Activated CD4-positive, alpha-beta T cell treated with anti-CD3 and anti-CD28 coated beads, Interleukin-2, amount 50 U/mL, for 48 hours (primary cell): ENCODE results near the gene ARFGEF2.
"Not testable (repeated sequence)": the region's sequence is repeated elsewhere in the genome, so short reads cannot be mapped to it uniquely, and the experiment has no call there.

Experiments used
- DNase-seq, 2 experiments: peaks; one replicate each; pipeline ENCODE4 v3.0.0-alpha.2; 2020

Gene ARFGEF2

DNA sequence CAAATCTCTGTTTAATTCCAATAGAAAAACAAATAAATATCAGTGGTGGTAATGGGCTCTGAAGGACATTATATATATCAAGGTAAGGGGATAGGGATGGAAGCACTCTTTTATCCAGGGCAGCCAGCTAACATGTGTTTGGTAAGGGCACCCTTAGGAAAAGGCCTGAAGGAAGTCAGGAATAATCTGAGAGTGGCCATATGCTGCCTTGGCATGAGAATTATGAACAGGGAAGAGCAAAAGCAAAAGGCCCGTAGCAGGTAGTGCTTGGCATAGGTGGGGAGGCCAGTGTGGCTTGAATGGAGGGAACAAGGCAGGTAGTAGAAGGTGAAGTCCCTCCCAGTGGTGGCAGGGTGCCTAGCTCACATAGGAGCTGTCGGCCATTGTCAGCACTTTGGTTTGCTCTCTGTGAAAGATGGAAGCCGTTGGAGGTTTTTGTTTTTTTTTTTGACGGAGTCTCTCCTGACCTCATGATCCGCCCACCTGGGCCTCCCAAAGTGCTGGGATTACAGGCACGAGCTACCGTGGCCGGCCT, 85.0 kb downstream of the ARFGEF2 start:
- no peak for DNase-seq

DNA sequence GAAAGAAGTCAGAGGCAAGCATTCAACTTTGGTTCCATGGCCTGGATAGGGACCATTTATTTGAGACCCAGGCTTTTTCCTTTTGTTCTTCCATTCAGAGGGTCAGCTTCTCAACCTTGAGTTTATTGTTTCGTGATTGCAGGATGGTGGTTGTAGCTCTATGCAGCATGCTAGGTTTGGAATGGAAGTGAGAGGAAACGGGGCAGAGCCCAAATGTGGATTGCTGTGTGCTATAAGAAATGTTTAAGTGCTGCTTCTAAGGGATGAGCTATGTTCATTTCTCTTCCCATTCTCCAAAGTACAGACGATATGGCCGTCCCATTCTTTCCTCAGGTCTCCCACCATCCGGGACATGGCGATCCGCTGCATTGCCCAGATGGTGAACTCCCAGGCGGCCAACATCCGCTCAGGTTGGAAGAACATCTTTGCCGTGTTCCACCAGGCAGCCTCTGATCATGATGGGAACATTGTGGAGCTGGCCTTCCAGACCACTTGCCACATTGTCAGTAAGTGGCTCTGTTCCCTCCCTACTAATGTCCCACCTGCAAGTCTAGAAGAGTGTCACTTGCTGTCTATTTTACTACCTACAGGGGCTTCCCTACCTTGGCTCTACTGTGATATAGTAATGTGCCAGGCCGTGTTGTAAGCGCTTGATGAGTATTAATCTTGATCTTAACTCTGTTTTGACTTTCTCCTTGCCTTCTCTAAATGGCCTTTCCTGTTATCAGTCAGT, 88.6 kb downstream of the ARFGEF2 start:
- DNase-seq = no peak

DNA sequence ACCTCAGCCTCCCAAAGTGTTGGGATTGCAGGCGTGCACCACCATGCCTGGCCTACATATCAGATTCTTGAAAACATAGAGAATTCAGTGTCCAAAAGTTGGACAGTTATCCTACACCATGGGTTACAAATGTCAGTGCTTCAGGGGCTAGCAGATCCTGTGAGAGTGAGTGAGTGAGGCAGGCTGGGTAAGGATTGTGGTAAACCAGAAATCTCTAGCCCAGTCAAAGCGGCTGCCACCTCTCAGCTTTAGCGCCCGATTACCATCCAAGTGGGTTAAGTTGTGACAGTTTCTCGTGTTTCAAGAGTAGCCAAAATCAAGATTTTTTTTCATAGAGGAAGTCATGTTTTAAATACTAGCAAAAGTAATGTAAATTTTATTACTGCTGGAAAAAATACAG, 102.7 kb downstream of the ARFGEF2 start:
- no peak for DNase-seq

DNA sequence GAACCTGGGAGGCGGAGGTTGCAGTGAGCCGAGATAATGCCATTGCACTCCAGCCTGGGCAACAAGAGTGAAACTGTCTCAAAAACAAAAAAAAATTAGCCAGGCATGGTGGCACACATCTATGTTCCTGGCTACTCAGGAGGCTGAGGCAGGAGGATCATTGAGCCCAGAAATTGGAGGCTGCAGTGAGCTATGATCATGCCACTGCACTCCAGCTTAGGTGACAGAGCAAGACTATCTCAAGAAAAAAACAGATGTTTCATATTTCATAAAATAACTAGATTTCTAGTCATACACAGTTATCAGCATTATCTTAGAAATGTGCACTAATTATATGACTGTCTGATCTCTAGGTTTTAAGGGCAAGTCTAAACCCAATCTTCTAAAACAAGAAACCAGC, 106.7 kb downstream of the ARFGEF2 start:
- DNase-seq = not testable (repeated sequence)

DNA sequence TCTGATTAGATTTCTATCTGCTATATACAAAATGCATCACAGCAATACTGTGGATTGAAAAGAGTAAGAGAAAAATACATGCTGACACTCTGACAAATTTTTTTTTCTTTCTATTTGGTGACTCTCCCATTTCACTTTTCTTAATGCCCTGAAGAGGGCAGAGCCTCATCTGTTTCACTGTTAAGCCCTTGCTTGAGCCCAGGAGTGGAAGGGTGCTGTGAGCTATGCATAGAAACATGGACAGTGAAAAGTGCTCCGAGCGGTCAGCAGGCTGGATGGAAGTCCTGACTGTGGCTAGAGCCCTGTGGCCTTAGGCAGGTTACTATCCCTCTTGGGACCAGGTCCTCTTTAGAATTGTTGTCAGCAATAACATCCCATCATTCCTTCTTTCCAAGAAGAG, 107.2 kb downstream of the ARFGEF2 start:
- no peak for DNase-seq

DNA sequence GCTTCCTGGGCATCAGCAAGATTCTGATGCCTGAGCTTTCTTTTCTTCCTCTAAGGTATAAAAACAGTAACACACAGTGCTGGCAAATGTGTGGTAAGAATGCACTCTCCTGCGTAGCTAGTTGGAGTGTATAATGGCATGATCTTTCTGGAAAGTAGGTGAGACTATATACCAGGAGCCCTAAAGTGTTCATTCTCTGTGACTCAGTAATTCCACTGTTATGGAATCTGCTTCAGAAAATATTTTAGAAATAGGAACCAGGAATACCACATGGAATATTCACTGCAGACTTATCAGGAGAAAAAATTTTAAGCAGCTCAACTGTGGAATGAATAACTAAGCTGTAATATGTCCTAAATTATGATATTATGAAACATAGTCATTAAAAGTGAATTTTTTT, 107.7 kb downstream of the ARFGEF2 start:
- DNase-seq = no peak

DNA sequence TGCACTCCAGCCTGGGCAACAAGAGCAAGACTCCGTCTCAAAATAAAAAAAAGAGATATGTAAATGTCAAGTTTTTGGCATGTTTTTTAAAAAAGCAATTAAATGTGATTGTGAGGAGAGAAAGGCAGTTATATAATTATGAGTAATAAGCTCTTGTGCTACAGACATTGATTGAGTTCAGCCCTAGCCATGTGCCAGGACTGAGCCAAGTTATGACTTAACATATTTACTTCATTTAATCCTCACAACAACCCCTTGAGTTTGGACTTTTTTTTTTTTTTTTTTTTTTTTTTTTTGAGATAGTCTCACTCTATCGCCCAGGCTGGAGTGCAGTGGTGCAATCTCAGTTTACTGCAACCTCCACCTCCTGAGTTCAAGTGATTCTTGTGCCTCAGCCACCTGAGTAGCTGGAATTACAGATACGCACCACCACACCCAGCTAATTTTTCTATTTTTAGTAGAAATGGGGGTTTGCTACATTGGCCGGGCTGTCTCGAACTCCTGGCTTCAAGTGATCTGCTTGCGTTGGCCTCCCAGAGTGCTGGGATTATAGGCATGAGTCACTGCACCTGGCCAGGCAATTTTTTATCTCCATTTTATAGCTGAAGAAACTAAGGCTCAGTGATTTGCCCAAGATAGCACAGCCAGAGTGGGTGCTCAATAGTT, 109.6 kb downstream of the ARFGEF2 start:
- DNase-seq = no peak

DNA sequence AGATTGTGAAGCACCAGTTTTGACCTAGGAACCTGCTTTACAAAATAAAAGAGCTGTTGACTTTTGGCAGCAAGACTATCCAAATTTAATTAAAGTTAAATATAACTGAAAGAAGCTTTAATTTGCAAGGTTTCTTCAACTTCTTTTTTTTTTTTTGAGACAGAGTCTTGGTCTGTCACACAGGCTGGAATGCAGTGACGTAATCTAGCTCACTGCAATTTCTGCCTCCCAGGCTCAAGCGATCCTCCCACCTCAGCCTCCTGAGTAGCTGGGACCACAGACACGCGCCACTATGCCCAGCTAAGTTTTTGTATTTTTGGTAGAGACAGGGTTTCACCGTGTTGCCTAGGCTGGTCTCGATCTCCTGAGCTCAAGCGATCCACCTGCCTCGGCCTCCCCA, 110.9 kb downstream of the ARFGEF2 start:
- DNase-seq = no peak

DNA sequence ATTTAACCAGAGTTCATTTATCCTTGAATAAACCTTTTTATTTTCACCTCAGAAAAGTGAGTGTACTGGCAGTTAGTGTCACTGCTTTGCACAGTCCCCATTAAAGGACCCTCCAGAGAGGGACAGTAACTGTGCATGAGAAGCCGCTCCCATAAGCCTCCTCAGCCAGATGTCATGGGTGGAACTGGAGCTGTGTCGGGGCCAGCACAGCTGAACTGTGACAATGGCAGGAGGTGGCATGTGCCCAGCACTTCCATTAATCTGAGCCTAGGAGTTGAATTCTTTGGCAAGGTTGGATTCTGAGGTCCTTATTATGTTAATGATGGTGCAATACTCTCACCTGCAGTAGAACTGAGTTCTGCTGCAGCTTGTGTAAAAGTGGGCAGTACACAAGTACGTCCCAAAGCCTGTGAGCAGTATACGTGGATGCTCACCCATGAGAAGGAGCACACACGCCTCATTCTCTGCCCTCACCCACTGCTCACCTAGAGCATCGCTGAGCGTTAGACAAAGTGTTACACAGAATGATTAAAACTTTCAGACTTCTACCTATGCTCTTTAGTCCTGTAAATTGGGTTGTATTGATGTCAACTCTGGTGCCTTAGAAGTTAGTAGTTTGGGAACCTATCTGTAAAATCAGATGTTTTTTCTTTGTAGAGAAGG, 112.7 kb downstream of the ARFGEF2 start:
- DNase-seq = no peak

DNA sequence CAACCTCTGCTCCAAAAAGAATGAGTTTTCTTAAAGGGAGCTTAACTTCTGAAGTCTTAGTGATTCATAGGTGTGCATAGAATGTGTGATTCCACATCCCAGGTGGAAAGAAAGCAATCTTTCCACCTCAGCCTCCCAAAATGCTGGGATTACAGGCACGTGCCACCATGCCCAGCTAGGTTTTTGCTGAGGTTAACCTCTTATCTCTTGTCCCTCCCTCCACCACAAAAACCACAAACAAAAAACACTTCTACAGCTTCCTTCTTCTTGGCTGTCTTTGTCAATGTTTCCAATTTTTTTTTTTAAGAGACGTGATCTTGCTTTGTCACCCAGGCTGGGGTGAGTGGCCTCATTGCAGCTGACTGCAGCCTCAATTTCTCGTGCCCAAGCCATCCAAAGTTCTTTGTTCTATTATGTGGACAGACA, 116.5 kb downstream of the ARFGEF2 start:
- DNase-seq = peak in 1 of 2 experiments; percentile 21

DNA sequence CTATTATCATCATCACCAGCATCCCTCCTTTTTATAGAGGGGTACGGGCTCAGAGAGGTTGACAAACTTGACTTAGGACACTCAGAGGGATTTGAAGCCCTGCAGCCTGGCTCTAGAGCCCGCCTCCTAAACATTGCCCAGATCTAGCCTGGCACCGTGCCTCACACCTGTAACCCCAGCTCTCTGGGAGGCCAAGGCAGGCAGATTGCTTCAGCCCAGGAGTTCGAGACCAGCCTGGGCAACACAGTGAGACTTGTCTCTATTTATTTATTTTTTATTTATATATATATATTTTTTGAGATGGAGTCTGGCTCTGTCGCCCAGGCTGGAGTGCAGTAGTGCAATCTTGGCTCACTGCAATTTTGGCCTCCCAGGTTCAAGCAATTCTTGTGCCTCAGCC, 118.3 kb downstream of the ARFGEF2 start:
- DNase-seq = no peak

DNA sequence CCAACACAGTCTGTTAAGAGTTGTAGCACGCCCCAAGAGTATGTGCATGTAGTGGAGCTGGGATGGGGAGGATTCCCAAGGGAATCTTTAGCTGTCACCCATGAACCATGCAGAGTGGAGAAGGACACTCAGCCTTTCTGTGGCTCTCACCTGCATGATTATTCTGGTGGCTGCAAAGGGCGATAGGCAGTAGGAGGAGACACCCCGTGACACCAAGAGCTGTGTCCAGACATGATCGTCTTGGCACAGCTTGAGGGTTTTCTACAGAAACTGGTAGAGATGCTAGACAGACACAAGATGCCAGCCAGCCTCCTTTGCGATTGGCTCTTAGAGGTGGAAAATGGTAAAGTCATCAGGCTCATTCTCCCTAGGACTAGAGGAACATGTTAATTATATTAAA, 121.5 kb downstream of the ARFGEF2 start:
- no peak for DNase-seq

DNA sequence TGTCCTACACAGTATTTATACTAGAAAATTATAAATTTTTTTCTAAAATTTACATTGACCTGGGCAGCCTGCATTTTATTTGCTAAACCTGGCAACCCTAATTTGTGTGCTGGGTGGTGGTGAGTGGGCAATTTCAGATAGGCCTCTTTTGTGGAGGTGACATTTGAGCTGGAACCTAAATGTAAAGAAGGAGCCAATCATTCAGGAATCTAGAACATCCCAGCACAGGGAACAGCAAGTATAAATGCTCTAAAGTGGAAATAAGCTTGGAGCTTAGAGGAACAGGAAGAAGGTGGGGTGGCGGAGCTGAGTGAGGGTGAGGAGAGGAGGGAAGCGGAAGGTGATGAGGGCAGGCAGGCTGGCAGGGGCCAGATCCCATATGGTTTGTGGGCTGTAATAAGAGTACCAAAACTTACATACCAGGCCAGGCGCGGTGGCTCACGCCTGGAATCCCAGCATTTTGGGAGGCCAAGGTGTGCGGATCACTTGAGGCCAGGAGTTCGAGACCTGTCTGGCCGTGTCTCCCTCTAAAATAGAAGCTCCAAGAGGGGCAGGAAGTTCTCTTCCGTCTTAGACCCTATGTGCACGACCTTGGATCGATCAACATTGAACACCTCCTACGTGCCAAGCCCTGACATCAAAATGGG, 124.1 kb downstream of the ARFGEF2 start:
- DNase-seq = peak in 1 of 2 experiments; percentile 52

DNA sequence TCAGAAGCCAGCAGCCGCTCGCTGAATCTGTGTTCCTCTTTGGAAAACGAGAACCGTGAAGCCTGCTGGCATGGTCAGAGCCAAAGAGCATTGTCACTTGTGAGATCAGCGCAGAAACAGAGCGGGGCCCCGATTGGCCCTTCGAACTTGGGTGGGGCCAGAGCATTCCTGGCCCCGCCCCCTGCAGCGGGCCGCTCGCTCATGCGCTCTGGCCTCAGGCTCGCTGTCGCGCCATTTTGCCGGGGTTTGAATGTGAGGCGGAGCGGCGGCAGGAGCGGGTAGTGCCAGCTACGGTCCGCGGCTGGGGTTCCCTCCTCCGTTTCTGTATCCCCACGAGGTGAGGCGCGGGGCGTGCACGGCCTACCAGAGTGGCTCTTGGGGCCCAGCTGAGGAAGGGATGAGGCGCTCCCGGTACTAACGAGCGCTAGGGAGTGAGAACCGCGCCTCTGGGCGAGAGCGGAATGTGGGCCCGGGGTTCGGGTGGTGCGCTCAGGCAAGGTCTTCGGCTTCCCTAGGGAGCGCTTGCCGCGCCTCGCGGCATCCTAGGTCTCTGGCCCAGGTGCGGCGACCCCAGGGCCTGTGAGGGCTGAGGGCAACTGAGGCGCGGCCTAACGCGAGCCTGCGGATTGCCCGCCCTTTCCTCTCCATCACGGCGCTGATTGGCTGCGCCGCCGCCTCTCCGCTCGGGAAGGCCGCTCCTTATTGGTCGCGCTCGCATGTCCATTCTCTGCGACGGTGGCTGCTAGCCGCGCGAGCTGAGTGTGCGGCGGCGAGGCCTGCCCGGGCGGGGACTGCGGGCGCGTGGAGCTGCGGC, 124.8 kb downstream of the ARFGEF2 start, which contains the start of gene CSE1L:
CSE1L (plus strand) TSS at position 226 of the 814 bp plus-strand sequence. CDS start 12,152 bp downstream, outside the sequence.
- peak; percentile 90 to 93 for DNase-seq

DNA sequence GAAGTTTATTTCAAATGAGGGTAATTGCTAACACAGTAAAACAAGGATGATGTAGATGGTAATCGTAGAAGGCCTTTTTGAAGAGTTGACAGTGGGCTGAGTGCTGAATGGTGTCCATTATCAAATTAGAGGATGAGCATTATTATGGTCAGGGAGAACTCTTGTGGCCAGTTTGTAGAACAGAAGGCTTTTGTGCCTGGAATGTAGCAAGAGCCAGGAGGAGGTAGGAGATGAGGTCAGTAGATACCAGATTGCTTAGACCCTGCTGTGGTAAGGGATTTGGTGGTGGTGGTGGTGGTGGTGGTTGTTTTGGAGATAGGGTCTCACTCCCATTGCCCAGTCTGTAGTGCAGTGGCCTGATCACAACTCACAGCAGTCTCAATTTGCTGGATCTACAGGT, 130.8 kb downstream of the ARFGEF2 start:
- no peak for DNase-seq

DNA sequence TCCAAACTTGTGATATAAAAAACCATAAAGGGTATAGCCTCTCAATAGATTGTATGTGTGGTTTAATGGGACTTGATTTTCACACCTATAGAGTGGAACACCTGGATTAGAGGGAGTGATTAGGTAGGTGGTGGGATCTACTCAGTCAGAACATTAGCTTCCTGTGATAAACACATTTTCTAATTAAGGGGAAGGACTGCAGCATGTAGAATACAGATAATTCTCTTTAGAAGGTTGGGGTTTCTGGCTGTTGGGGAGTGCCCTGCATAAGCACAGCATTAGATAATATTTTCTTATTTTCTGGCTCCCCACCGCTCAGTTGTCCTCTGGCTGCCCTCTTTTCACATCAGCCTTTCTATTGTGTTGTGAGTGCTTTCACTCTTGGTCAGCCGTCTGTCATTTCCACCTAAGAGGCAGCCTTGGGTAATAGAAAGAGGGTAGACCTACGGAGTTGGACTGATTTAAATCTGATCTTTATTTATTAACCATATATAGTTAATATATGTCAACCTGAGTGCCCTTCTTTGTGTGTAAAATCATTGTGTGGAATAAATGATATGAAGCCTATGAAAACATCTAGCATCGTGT, 132.6 kb downstream of the ARFGEF2 start:
- no peak for DNase-seq

DNA sequence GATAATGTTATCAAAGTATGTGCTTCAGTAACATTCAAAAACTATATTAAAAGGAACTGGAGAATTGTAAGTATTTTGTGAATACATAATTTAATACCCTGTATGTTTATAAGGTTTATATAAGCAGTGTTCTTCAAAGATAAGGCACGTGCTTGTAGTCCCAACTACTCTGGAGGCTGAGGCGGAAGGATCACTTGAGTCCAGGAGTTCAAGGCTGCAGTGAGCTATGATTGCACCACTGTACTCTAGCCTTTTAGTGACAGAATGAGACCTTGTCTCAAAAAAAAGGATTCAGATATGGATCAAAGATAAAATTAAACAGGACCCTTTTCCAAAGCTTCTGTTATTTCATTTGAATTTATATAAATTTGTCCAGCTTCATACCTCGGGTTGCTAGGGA, 141.8 kb downstream of the ARFGEF2 start:
- DNase-seq = no peak

DNA sequence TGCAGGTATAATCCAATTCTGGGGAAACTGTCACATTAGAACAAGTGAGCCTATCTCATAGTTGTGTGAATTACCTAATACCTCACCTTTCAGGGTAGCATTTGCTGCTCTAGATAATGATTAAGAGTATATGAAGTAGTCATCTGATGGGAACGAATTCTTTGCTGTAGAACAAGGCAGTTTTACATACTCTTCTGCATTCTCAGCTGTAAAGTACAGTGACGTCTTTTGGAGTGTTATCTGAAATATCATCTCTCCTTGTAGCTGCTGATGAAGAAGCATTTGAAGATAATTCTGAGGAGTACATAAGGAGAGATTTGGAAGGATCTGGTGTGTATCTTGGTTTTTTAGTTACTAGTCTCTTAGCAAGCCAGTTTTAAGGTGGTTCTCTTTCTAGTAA, 153.0 kb downstream of the ARFGEF2 start:
- no peak for DNase-seq

DNA sequence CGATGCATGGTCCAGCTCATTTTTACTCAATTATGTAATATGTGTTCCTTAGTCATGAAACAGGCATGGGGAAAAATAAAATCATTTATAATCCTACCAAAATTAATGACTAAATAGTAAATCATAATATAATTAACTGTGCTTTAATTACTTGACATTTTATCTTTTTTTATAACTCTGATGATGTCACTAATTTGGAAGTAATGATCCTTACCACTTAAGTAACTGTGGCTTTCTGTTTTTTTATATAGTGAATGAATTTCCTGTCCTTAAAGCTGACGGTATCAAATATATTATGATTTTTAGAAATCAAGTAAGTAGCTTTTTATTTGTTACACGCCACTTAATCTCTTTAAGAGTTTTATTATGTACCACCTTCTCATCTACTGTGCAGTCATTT, 156.8 kb downstream of the ARFGEF2 start:
- no peak for DNase-seq

DNA sequence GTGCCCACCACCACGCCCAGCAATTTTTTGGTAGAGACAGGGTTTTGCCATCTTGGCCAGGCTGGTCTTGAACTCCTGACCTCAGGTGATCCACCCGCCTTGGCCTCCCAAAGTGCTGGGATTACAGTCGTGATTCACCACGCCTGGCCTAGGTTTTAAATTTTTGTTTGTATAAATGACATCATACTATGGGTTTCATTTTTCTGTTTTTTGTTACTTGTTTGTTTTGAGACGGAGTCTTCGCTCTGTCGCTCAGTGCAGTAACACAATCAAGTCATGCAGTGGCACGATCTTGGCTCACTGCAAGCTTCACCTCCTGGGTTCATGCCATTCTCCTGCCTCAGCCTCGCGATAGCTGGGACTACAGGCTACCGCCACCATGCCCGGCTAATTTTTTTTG, 160.8 kb downstream of the ARFGEF2 start:
- not testable (repeated sequence) for DNase-seq
